Renal cortex interstitium (tissue), 11 donors: ENCODE measurements around the gene SNX3. TPM values are rescaled to one million over a fixed set of nuclear protein-coding genes. Genes with fewer than 3 reads are reported as not detected.
A peak's percentile ranks its signal among the peaks of the same experiment; 100 is the strongest.
"Not testable (repeated sequence)": the region's sequence is repeated elsewhere in the genome, so short reads cannot be mapped to it uniquely, and the experiment has no call there.

Experiments
- DNase-seq, 11 donors: peaks; one replicate each; pipeline ENCODE4 v3.0.0-alpha.2; 2013; ENCODE audit warnings: low read depth in 9 of 11, low spot score in 4 of 11; ENCODE audit errors: extremely low read depth in 1 of 11
- polyA plus RNA-seq, 3 donors: library from polyadenylated mRNA; unstranded; fragments of 120-200 nt; gene quantifications; one replicate each; pipeline ENCODE4 v1.2.1, GENCODE V29; 2013; ENCODE audit not compliant: insufficient read length in 3 of 3

SNX3 gene
- polyA plus RNA-seq, 3 donors = 193 to 229 (median 223) TPM

- DNase-seq = no peak
Observed at GRCh38 chr6:108277831-108278230, 17.0 kb upstream of the SNX3 start.

GRCh38 chr6:108277295-108277694 is 16.5 kb upstream of the SNX3 start:
- no peak for DNase-seq

GRCh38 chr6:108275976-108276375 is 15.1 kb upstream of the SNX3 start:
- DNase-seq = no peak

- no peak for DNase-seq
Observed at GRCh38 chr6:108274546-108274945, 13.7 kb upstream of the SNX3 start.

GRCh38 chr6:108269955-108270354 is 9.1 kb upstream of the SNX3 start:
- not testable (repeated sequence) for DNase-seq

- no peak for DNase-seq
Observed at GRCh38 chr6:108268845-108269244, 8.0 kb upstream of the SNX3 start.

GRCh38 chr6:108263371-108263770 is 2.5 kb upstream of the SNX3 start:
- no peak for DNase-seq

GRCh38 chr6:108260126-108260808 is 573 bp downstream of the SNX3 start:
- DNase-seq = peak in 9 of 11 donors; percentile 21 to 44 (median 27)

GRCh38 chr6:108254433-108255410 is 6.1 kb downstream of the SNX3 start:
- DNase-seq = no peak

- DNase-seq = no peak
Observed at GRCh38 chr6:108253241-108253640, 7.6 kb downstream of the SNX3 start.

GRCh38 chr6:108252055-108252454 is 8.8 kb downstream of the SNX3 start:
- DNase-seq = no peak

- no peak for DNase-seq
Observed at GRCh38 chr6:108251252-108251651, 9.6 kb downstream of the SNX3 start.

- DNase-seq = no peak
Observed at GRCh38 chr6:108250240-108250866, 10.5 kb downstream of the SNX3 start.

- no peak for DNase-seq
Observed at GRCh38 chr6:108247965-108248536, 12.8 kb downstream of the SNX3 start.

- DNase-seq = not testable (repeated sequence)
Observed at GRCh38 chr6:108245095-108245494, 15.7 kb downstream of the SNX3 start.

GRCh38 chr6:108243836-108244235 is 17.0 kb downstream of the SNX3 start:
- DNase-seq = no peak

- no peak for DNase-seq
Observed at GRCh38 chr6:108242721-108243120, 18.1 kb downstream of the SNX3 start.

- DNase-seq = no peak
Observed at GRCh38 chr6:108242259-108242658, 18.6 kb downstream of the SNX3 start.

GRCh38 chr6:108238322-108238721 is 22.5 kb downstream of the SNX3 start:
- DNase-seq = no peak
